RPMI7951 (cell line): ENCODE data around the gene CYP2C9. TPM values are rescaled to one million over a fixed set of nuclear protein-coding genes. Genes with fewer than 3 reads are reported as not detected.

ENCODE experiments used
- DNase-seq: peaks from one replicate; pipeline ENCODE4 v3.0.0-alpha.2; 2012; ENCODE audit warnings: low read depth
- total RNA-seq: library from RNA; depleted of rRNA; stranded (reverse); fragments of >200 nt; shearing (Covaris generic); gene quantifications from 2 replicates; pipeline ENCODE4 v1.2.3, GENCODE V29; 2014; rRNA removed

Gene CYP2C9
- total RNA-seq, 1 experiment from 2014 or later: not detected

- DNase-seq: no peak
These were observed 100.8 kb downstream of the CYP2C9 start for GRCh38 chr10:95039281-95039680.

Other genes starting within 250 kb of the CYP2C9 start
- gene CYP2C19, start 176.0 kb upstream of the CYP2C9 start, total RNA-seq: 0.12 and 0.29 TPM in 2 replicates
- gene CYP2C8, start 130.8 kb downstream of the CYP2C9 start, total RNA-seq: 0.12 TPM in 1 of 2 replicates, not detected in the other